ENCODE results near the gene NKD1. TPM values are rescaled to one million over a fixed set of nuclear protein-coding genes. Genes with fewer than 3 reads are reported as not detected.

The NKD1 gene
- total RNA-seq, 1 donor from 2014 or later, result 1.9 TPM

- no peak for ATAC-seq
These were observed 33.6 kb downstream of the NKD1 start for GRCh38 chr16:50581845-50582244.

GRCh38 chr16:50583211-50583610, 35.0 kb downstream of the NKD1 start:
- ATAC-seq, result no peak

GRCh38 chr16:50584033-50584722, 36.0 kb downstream of the NKD1 start:
- ATAC-seq, result no peak

GRCh38 chr16:50585331-50585776, 37.2 kb downstream of the NKD1 start:
- no peak for ATAC-seq

- no peak for ATAC-seq
These were observed 39.3 kb downstream of the NKD1 start for GRCh38 chr16:50587543-50587942.

- ATAC-seq, result no peak
These were observed 40.1 kb downstream of the NKD1 start for GRCh38 chr16:50588276-50588675.

GRCh38 chr16:50591209-50591608, 43.0 kb downstream of the NKD1 start:
- no peak for ATAC-seq

- peak; percentile 40 for ATAC-seq
These were observed 43.9 kb downstream of the NKD1 start for GRCh38 chr16:50591800-50592771.

GRCh38 chr16:50592996-50593395, 44.8 kb downstream of the NKD1 start:
- ATAC-seq, result no peak

GRCh38 chr16:50593410-50594150, 45.4 kb downstream of the NKD1 start:
- ATAC-seq, result no peak

GRCh38 chr16:50594308-50595260, 46.4 kb downstream of the NKD1 start:
- ATAC-seq, result no peak

- no peak for ATAC-seq
These were observed 47.7 kb downstream of the NKD1 start for GRCh38 chr16:50595859-50596258.

GRCh38 chr16:50596762-50597450, 48.7 kb downstream of the NKD1 start:
- peak; percentile 30 for ATAC-seq

GRCh38 chr16:50597563-50598255, 49.5 kb downstream of the NKD1 start:
- no peak for ATAC-seq

GRCh38 chr16:50598256-50598894, 50.2 kb downstream of the NKD1 start:
- no peak for ATAC-seq

- no peak for ATAC-seq
These were observed 50.8 kb downstream of the NKD1 start for GRCh38 chr16:50598936-50599361.

- no peak for ATAC-seq
These were observed 51.3 kb downstream of the NKD1 start for GRCh38 chr16:50599494-50599893.

- ATAC-seq, result no peak
These were observed 52.5 kb downstream of the NKD1 start for GRCh38 chr16:50600582-50601283.

GRCh38 chr16:50601341-50601740, 53.1 kb downstream of the NKD1 start:
- no peak for ATAC-seq
